GM19372 (cell line): ENCODE data around the gene SLC2A4RG.
"Not testable (repeated sequence)": the region's sequence is repeated elsewhere in the genome, so short reads cannot be mapped to it uniquely, and the experiment has no call there.

Source experiments
- ATAC-seq: cut with Tn5 transposase; IDR thresholded peaks from one replicate; pipeline ENCODE4 v1.9.1; 2021; ENCODE audit warnings: mild to moderate bottlenecking, low read depth, moderate library complexity; ENCODE audit not compliant: unreplicated experiment

The SLC2A4RG gene

DNA sequence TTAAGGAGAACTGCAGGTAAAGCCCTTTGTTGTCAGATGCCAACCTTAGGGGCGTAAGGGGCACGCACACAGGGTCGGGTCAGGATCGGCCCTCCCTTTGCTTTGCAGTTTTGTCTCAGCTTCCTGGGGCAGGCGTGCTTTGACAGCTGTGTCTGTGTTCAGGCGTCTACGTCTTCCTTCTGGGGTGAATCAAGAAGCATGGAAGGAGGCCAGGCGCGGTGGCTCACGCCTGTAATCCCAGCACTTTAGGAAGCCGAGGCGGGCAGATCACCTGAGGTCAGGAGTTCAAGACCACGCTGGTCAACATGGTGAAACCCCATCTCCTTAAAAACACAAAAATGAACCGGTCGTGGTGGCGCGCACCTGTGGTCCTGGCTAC, 30.4 kb upstream of the SLC2A4RG start:
- ATAC-seq, result no peak

DNA sequence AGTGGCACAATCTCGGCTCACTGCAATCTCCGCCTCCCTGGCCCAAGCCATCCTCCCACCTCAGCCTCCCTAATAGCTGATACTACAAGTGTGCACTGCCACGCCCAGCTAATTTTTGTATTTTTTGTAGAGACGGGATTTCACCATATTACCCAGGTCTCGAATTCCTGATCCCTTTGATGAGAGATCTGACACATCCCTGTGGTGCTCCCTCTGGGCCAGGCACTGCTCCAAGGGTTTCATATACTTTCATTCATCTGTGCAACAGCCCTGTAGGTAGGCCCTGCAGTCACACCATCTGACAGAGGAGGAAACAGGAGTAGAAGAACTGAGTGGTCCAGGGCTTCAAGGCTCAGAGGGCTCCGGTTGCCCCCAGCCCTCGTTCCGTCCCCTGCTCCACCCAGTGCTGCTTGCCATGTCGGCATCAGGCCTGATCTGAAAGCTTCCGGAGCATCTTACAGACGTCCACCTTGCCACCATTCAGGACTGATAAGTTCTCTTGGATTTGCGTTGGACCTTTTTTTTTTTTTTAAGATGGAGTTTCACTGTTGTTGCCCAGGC, 28.4 kb upstream of the SLC2A4RG start:
- no peak for ATAC-seq

DNA sequence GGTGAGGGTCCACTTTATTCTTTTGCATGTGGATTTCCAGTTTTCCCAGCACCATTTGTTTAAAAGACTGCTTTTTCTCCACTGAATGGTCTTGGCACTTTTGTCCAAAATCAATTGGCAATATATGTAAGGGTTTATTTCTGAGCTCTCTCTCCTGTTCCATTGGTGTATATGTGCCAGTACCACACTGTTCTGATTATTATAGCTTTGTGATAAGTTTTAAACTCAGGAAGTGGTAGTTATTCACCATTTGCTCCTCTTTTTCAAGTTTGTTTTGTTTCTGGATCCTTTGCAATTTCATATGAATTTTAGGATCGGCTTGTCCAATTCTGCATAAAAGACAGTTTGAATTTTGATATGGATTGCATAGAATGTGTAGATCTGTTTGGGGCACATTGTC, 27.4 kb upstream of the SLC2A4RG start:
- ATAC-seq, result no peak

DNA sequence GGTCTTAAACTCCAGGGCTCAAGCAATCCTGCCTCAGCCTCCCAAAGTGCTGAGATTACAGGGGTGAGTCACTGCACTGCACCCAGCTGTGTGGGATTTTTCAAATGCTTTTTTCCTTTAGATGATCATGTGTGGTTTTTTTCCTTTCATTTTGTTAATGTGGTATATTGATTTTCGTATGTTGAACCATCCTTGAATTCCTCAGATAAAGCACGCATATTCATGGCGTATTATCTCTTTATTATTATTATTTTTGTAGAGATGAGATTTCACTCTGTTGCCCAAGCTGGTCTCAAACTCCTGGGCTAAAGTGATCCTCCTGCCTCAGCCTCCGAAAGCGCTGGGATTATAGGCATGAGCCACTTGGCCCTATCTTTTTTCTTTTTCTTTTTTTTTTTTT, 24.7 kb upstream of the SLC2A4RG start:
- no peak for ATAC-seq

DNA sequence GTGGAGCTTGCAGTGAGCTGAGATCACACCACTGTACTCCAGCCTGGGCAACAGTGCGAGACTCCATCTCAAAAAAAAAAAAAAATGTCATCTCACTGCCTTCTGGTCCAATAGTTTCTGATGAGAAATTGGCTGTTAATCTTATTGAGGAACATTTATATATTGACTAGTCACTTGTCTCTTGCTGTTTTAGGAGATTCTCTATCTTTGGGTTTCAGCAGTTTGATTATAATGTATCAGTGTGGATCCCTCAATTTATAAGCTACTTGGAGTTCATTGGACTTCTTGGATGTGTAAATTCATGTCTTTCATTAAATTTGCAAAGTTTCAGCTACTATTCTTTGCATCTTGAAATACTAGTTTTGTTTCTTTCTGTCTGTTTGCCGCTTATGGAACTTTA, 20.6 kb upstream of the SLC2A4RG start:
- no peak for ATAC-seq

GRCh38 chr20:63722967-63723622, 16.5 kb upstream of the SLC2A4RG start:
- ATAC-seq, result not testable (repeated sequence)

DNA sequence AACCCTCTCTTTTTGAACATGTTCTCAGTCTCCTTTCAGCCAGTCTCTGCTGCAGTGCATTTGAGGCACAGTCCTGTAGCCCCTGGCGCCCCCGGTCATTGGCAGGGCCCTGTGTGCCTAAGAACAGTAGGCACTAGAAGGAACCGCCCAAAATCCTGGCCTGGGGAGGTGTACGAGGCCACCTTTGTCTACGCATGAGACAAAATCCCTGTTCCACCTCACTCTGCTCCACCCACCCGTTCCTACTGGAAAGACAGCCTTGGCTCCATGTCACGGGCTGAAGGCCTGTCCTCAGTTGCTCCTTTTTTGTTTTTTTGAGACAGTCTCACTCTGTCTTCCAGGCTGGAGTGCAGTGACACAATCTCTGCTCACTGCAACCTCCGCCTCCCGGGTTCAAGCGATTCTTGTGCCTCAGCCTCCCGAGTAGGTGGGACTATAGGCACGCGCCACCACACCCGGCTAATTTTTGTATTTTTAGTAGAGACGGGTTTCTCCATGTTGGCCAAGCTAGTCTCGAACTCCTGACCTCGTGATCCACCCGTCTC, 9.3 kb upstream of the SLC2A4RG start:
- ATAC-seq, result not testable (repeated sequence)

DNA sequence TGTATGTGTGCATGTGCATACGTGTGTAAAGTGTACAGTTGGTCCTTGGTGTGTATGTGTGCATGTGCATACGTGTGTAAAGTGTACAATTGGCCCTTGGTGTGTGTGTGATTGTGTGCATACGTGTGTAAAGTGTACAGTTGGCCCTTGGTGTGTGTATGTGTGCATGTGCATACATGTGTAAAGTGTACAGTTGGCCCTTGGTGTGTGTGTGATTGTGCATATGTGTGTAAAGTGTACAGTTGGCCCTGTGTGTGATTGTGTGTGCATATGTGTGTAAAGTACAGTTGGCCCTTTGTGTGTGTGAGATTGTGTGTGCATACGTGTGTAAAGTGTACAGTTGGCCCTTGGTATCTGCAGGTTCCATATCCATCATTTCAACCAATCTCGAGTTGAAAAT, 8.2 kb upstream of the SLC2A4RG start:
- ATAC-seq, result no peak

DNA sequence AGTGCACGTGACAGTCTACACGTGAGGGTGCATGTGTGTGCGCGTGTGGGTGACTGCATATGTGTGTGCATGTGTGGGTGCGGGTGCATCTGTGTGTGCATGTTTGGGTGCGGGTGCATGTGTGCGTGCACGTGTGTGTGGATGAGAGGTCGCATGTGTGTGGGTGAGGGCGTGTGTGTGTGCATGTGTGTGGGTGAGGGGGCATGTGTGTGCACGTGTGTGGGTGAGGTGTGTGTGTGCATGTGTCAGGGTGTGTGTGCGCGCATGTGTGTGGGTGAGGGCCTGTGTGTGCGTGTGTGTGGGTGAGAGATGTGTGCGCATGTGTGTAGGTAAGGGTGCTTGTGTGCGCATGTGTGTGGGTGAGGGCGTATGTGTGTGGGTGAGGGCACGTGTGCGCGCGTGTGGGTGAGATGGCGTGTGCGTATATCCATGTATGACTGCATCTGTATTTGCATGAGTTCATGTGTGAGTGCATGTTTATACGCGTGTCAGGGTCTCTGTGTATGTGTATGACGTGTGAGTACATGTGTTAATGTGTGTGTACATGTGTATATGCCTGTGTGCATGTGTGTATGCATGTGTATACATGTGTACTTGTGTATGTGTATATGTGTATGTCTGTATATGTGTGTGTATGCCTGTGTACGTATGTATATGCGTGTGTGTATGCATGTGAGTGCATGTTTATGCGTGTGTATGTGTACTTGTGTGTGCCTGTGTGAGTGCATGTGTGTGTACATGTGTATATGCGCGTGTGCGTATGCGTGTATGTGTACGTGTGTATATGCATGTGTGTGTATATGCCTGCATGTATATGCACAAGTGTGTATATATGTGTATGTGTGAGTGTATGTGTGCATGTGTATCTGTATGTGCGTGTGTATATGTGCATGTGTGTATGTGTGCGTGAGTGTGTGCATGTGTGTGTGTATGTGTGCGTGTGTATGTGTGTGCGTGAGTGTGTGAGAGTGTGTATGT, 7.2 kb upstream of the SLC2A4RG start:
- no peak for ATAC-seq

DNA sequence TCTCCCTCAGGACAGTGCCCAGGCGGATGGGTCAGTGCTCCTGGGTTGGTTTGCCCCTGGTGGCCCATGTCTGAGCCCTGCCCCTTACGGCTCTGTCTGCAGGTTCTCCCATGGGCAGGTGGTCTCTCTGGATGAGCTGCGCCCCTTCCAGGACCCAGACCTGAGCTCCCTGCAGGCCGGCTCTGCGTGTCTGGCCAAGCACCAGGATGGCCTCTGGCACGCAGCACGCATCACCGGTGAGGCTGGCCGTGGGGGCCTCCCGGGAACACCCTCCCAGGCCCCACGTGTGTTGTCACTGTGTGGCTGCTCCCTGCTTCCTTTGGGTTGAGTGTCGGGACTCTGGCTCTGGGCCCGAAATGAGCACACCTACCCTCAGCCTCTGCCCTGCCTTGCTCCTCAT, 6.5 kb upstream of the SLC2A4RG start:
- ATAC-seq, result no peak

DNA sequence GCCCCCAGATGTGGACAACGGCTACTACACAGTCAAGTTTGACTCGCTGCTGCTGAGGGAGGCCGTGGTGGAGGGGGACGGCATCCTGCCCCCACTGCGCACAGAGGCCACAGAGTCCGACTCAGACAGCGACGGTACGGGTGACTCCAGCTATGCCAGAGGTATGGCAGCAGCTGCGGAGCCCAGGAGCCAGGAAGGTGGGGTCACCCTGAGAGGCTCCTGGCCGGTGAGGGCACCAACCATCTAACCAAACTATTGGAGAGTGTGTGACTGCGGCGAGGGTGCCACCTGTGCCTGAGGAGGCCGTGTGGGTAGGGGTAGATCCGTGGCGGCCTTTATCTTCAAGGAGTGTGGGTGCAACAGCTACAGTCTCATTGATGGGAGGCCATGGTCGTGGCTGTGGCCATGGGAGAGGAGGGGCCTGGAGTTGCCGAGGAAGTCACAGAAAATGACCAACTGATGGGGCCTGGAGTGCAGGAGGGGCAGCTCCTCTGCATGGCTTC, 5.9 kb upstream of the SLC2A4RG start:
- ATAC-seq, result no peak

- ATAC-seq, result no peak
Observed at GRCh38 chr20:63734111-63734945, 5.2 kb upstream of the SLC2A4RG start.

GRCh38 chr20:63734946-63735858, 4.4 kb upstream of the SLC2A4RG start:
- no peak for ATAC-seq

DNA sequence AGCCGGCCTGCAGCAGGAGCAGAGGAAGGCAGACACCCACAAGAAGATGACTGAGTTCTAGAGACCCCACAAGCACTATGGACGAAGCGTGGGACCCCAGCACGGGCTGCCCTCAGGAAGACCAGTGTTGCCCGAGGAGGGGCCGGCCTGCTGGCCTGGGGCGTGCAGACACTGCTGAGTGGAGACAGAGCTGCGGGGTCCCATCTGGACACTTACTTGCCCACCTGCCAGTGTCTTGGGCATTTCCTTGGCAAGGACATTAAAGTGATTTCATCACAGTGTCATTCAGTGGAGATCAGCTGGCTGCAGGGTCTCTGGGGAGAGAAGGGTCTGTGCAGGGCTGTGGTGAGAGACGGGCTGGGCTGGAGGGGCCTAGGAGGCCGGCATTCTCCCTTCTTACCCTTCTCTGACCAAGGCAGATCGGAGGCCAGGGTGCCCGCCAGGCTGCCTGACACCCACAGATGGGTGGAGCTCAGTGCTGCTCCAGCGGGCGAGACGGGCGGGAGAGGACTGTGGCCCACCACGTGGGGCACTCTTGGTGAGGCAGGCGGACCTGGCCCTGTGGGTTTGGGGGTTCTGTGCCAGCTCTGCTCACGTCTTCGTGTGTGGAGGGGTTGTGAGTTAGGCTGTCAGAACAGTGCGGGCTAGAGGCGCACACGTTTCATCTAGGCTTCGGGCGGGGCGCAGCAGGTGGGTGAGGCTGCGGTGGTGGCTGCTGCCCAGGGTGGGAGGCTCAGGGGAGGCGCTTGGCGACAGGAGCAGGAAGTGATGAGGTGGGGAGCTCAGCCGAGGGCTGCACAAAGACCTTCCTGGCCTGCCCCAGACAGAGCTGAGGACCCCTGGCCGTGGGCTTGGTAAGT, 3.5 kb upstream of the SLC2A4RG start, which contains the start of gene LIME1:
Gene LIME1, plus strand, starts transcription at position 806 of the 860 bp plus-strand sequence. CDS start 886 bp downstream, outside the sequence.
- ATAC-seq, result no peak

GRCh38 chr20:63736893-63737694, 2.5 kb upstream of the SLC2A4RG start:
- ATAC-seq, result no peak

DNA sequence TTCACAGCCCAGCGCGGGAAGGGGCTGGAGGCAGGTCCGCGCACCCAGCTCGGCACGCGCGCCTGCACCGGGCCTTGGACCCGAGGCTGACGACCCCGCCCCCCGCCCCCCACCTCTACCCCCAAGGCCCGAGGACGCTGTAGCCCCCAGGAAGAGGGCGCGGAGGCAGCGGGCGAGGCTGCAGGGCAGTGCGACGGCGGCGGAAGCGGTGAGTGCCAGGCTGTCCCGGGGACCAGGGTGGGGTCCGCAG, 2.0 kb upstream of the SLC2A4RG start:
- ATAC-seq, result no peak

- ATAC-seq, result no peak
Observed at GRCh38 chr20:63737945-63738686, 1.5 kb upstream of the SLC2A4RG start.
